ENCODE results near the gene TTC7B.

- no peak for TF ChIP-seq CTCF (IDR thresholded peaks at IDR 0.05; ENCODE audit: borderline replicate concordance, extremely low read depth, low read length, poor library complexity, severe bottlenecking)
- TF ChIP-seq EZH2 (IDR thresholded peaks at IDR 0.05; ENCODE audit: borderline replicate concordance, low read depth, low read length, severe bottlenecking), result no peak
Observed at GRCh38 chr14:90742729-90743128, 73.5 kb downstream of the TTC7B start.
